ENCODE measurements around the gene CYFIP1. TPM values are rescaled to one million over a fixed set of nuclear protein-coding genes. Genes with fewer than 3 reads are reported as not detected.

The CYFIP1 gene
- total and polyA plus RNA-seq, 11 donors = 7.6 to 111 (median 32.8) TPM

DNA sequence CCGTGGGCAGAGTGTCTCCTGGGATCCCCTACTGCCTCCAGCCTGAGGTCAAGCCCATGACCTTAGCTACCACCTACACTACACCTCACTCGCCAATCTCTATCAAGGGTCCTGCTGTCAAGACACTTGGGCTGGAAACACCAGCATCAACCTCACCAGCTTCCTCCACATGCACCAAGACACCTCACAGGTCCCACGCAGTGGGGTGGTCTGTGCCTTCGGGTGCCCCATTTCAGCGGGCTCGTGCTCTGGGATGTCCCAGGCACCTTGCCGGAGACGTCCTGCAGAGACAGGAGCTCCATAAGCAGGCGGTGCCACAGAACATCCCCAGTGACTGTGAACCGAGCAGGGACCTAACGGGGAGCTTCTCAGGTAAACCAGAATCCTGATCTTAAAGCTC lies 20.0 kb downstream of the CYFIP1 start:
- H3K27me3 ChIP-seq = no peaks in the 10 kb centered on the region
- TF ChIP-seq CTCF (IDR thresholded peaks at IDR 0.05) (no peak), POLR2A (IDR thresholded peaks at IDR 0.05) (no peak)
- DNase-seq (peak in 1 of 5 donors; percentile 42), ATAC-seq (no peak)
- H3K4me3 ChIP-seq = no peak overlapping the region
- WGBS, 4 donors = 82 to 94% (median 86%) methylated on average over 11 of the region's 11 CpGs
- no peaks in the 10 kb centered on the region for H3K36me3 ChIP-seq
- intact Hi-C loops (cut with DNase I) = loop anchor here in 2 of 10 donors (2.0 kb wide), 1 partner anchor 19 kb away; no protein-coding TSS in a partner anchor
- peaks cover 32 to 96% (median 84%) of the 10 kb centered on the region in 12 donors for H3K4me1 ChIP-seq
- no peaks in the 10 kb centered on the region for H3K9me3 ChIP-seq
- peak overlapping the region in 10 of 12 donors; percentile 35 to 84 (median 64) for H3K27ac ChIP-seq

- Histone ChIP-seq H3K4me3 (no peak overlapping the region), H3K27ac (peak overlapping the region in 10 of 12 donors; percentile 35 to 84 (median 64)), H3K36me3 (no peaks in the 10 kb centered on the region), H3K9me3 (no peaks in the 10 kb centered on the region), H3K27me3 (no peaks in the 10 kb centered on the region), H3K4me1 (peaks cover 35 to 99% (median 87%) of the 10 kb centered on the region in 12 donors)
- TF ChIP-seq POLR2A (IDR thresholded peaks at IDR 0.05) (no peak), CTCF (IDR thresholded peaks at IDR 0.05) (no peak)
- intact Hi-C loops (cut with DNase I) = loop anchor here in 2 of 10 donors (2.0 kb wide), 1 partner anchor 19 kb away; no protein-coding TSS in a partner anchor
- ATAC-seq (no peak), DNase-seq (peak in 1 of 5 donors; percentile 52)
- WGBS, 4 donors = 86 to 93% (median 88%) methylated on average over 19 to 33 of the region's 33 CpGs
These were observed 20.7 kb downstream of the CYFIP1 start for GRCh38 chr15:22959321-22960101.

- Histone ChIP-seq H3K27ac (peak overlapping the region in 3 of 12 donors; percentile 50 to 83 (median 80)), H3K36me3 (no peaks in the 10 kb centered on the region), H3K27me3 (no peaks in the 10 kb centered on the region), H3K4me3 (no peak overlapping the region), H3K4me1 (peaks cover 37 to 99% (median 88%) of the 10 kb centered on the region in 12 donors), H3K9me3 (no peaks in the 10 kb centered on the region)
- TF ChIP-seq POLR2A (IDR thresholded peaks at IDR 0.05) (no peak), CTCF (IDR thresholded peaks at IDR 0.05) (no peak)
- DNase-seq = peak in 1 of 5 donors; percentile 44
- ATAC-seq = no peak
- intact Hi-C loops (cut with DNase I) = no loop called here
- WGBS, 4 donors = 83 to 94% (median 89%) methylated on average over 16 of the region's 16 CpGs
These were observed 21.5 kb downstream of the CYFIP1 start for GRCh38 chr15:22958487-22959280.

GRCh38 chr15:22956978-22957260 lies 23.2 kb downstream of the CYFIP1 start:
- H3K9me3 ChIP-seq = no peaks in the 10 kb centered on the region
- no peaks in the 10 kb centered on the region for H3K27me3 ChIP-seq
- intact Hi-C loops (cut with DNase I) = no loop called here
- ATAC-seq = peak in 3 of 4 donors; percentile 8 to 18 (median 13)
- H3K27ac ChIP-seq = peak overlapping the region in 9 of 12 donors; percentile 13 to 65 (median 38)
- peak in 1 of 5 donors; percentile 46 for DNase-seq
- no peak overlapping the region for H3K4me3 ChIP-seq
- H3K36me3 ChIP-seq = no peaks in the 10 kb centered on the region
- TF ChIP-seq CTCF (IDR thresholded peaks at IDR 0.05) = no peak
- H3K4me1 ChIP-seq = peaks cover 33 to 97% (median 78%) of the 10 kb centered on the region in 12 donors
- 92 to 96% (median 95%) methylated on average over 14 of the region's 14 CpGs for WGBS, 4 donors

Data from heart left ventricle (tissue), 16 donors.